CD4-positive, alpha-beta T cell treated with Interferon gamma for 1 hour (primary cell): ENCODE data around the gene CDH20.
A peak's percentile ranks its signal among the peaks of the same experiment; 100 is the strongest.

Experiments
- DNase-seq: peaks from one replicate; pipeline ENCODE4 v3.0.0-alpha.2; 2020

CDH20 gene

GRCh38 chr18:61581578-61582201 is 248.5 kb downstream of the CDH20 start:
- DNase-seq: peak; percentile 38

GRCh38 chr18:61582202-61582710 is 249.0 kb downstream of the CDH20 start:
- no peak for DNase-seq

GRCh38 chr18:61583548-61583947 is 250.3 kb downstream of the CDH20 start:
- DNase-seq: no peak

GRCh38 chr18:61587865-61588264 is 254.6 kb downstream of the CDH20 start:
- no peak for DNase-seq

GRCh38 chr18:61589053-61589723 is 256.0 kb downstream of the CDH20 start:
- DNase-seq: peak; percentile 27

GRCh38 chr18:61589724-61590065 is 256.5 kb downstream of the CDH20 start:
- no peak for DNase-seq

GRCh38 chr18:61591253-61591652 is 258.0 kb downstream of the CDH20 start:
- DNase-seq: no peak

- no peak for DNase-seq
Observed at GRCh38 chr18:61595615-61596251, 262.5 kb downstream of the CDH20 start.

GRCh38 chr18:61596296-61596695 is 263.1 kb downstream of the CDH20 start:
- no peak for DNase-seq

- DNase-seq: no peak
Observed at GRCh38 chr18:61597316-61597715, 264.1 kb downstream of the CDH20 start.

GRCh38 chr18:61600422-61600821 is 267.2 kb downstream of the CDH20 start:
- DNase-seq: no peak

GRCh38 chr18:61602836-61603235 is 269.6 kb downstream of the CDH20 start:
- DNase-seq: no peak
